ENCODE measurements around the gene PRDM2. TPM values are rescaled to one million over a fixed set of nuclear protein-coding genes. Genes with fewer than 3 reads are reported as not detected.

PRDM2 gene
- total RNA-seq, 3 donors from 2014 or later = 34.7 to 56.1 (median 39.8) TPM

DNA sequence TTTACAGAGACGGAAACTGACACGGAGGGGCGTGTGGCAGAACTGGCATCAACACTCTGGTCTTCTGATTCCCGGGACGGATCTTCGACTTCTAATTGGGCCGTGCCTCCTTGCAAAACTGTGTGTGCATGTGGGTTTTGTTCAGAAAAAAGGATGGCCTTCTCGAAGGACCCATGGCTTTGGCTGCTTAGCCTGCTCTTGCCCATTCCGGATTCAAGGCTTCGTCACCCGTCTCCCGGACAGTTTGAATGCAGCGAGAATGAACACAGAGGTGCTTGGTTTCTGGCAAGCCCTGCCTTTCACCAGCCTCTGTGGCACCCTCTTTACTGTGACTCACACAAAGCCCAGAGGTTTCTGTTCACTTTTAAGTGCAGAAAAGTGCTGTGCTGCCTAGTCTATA lies 120.1 kb downstream of the PRDM2 start:
- ATAC-seq = no peak
- H3K36me3 ChIP-seq (ENCODE audit: low read depth) = no peaks in the 10 kb centered on the region

DNA sequence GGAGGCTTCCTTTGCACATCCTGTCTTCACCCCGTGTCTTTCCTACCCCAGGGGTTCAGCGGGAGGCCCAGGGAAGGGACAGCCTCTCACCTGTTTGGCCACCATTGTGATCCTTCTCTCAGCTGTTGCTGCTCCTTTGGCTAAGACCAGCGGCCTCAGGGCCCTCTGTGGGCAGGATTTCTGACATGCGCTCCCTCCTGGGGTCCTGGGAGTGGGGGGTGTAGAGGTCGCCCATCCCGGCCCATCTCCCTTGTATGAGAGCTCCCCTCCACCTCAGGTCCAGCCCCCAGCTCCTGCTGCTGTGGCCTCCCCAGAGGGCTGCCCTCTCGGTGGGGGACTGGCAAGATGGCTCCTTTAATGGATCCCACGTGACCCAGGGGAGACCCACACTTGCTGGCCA lies 120.5 kb downstream of the PRDM2 start:
- H3K9me3 ChIP-seq = no peaks in the 10 kb centered on the region
- H3K4me1 ChIP-seq (ENCODE audit: low read depth) = no peaks in the 10 kb centered on the region
- no peaks in the 10 kb centered on the region for H3K36me3 ChIP-seq (ENCODE audit: low read depth)
- DNase-seq = no peak
- intact Hi-C loops (cut with DNase I, micrococcal nuclease) = no loop called here
- TF ChIP-seq, protein P1, sequence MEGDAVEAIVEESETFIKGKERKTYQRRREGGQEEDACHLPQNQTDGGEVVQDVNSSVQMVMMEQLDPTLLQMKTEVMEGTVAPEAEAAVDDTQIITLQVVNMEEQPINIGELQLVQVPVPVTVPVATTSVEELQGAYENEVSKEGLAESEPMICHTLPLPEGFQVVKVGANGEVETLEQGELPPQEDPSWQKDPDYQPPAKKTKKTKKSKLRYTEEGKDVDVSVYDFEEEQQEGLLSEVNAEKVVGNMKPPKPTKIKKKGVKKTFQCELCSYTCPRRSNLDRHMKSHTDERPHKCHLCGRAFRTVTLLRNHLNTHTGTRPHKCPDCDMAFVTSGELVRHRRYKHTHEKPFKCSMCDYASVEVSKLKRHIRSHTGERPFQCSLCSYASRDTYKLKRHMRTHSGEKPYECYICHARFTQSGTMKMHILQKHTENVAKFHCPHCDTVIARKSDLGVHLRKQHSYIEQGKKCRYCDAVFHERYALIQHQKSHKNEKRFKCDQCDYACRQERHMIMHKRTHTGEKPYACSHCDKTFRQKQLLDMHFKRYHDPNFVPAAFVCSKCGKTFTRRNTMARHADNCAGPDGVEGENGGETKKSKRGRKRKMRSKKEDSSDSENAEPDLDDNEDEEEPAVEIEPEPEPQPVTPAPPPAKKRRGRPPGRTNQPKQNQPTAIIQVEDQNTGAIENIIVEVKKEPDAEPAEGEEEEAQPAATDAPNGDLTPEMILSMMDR (IDR thresholded peaks at IDR 0.05) = no peak
- ATAC-seq = no peak
- H3K4me3 ChIP-seq = no peak overlapping the region

More for the DNA sequence above, 120.1 kb downstream of the PRDM2 start:
- no peak overlapping the region for H3K4me3 ChIP-seq
- H3K4me1 ChIP-seq (ENCODE audit: low read depth) = no peaks in the 10 kb centered on the region
- H3K9me3 ChIP-seq = no peaks in the 10 kb centered on the region
- TF ChIP-seq, protein P1 (IDR thresholded peaks at IDR 0.05) = no peak
- intact Hi-C loops (cut with DNase I, micrococcal nuclease) = no loop called here
- DNase-seq = no peak

DNA sequence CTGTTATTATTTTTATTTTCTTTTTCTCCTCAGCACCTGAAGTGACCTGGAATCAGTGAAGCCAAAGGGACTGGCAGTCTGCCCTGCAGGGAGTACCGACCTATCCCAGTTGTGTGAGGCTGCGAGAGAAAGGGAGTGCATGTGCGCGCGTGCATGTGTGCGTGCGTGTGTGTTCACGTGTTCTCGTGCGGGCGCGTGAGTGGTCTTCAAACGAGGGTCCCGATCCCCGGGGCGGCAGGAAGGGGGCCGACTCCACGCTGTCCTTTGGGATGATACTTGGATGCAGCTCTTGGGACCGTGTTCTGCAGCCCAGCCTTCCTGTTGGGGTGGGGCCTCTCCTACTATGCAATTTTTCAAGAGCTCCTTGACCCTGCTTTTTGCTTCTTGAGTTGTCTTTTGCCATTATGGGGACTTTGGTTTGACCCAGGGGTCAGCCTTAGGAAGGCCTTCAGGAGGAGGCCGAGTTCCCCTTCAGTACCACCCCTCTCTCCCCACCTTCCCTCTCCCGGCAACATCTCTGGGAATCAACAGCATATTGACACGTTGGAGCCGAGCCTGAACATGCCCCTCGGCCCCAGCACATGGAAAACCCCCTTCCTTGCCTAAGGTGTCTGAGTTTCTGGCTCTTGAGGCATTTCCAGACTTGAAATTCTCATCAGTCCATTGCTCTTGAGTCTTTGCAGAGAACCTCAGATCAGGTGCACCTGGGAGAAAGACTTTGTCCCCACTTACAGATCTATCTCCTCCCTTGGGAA lies 123.3 kb downstream of the PRDM2 start:
- ATAC-seq = no peak
- Histone ChIP-seq H3K9me3 (no peaks in the 10 kb centered on the region), H3K4me3 (no peak overlapping the region), H3K36me3 (ENCODE audit: low read depth) (no peaks in the 10 kb centered on the region), H3K4me1 (ENCODE audit: low read depth) (no peaks in the 10 kb centered on the region)
- TF ChIP-seq, protein P1 (IDR thresholded peaks at IDR 0.05) = no peak
- intact Hi-C loops (cut with DNase I, micrococcal nuclease) = no loop called here
- DNase-seq = no peak

DNA sequence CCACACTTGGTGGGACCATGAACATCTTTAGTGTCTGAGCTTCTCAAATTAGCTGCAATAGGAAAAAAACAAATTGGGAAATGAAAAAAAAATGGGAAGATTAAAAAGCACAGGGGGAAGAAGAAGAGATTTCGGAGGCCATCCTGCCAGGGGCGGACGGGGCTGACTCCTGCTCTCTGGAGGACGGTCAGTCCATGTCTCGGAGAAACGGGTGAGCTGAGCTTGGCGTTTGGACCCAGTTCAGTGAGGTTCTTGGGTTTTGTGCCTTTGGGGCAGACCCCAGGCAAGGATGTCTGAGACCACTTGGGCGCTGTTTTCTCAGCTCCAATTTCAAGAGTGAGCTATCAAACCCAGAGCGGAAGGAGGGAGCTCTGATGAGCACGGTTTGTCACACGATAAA lies 123.9 kb downstream of the PRDM2 start:
- H3K9me3 ChIP-seq = no peaks in the 10 kb centered on the region
- H3K4me1 ChIP-seq (ENCODE audit: low read depth) = no peaks in the 10 kb centered on the region
- no peaks in the 10 kb centered on the region for H3K36me3 ChIP-seq (ENCODE audit: low read depth)
- H3K4me3 ChIP-seq = no peak overlapping the region
- intact Hi-C loops (cut with DNase I, micrococcal nuclease) = no loop called here
- TF ChIP-seq, protein P1 (IDR thresholded peaks at IDR 0.05) = no peak
- no peak for DNase-seq
- ATAC-seq = no peak

DNA sequence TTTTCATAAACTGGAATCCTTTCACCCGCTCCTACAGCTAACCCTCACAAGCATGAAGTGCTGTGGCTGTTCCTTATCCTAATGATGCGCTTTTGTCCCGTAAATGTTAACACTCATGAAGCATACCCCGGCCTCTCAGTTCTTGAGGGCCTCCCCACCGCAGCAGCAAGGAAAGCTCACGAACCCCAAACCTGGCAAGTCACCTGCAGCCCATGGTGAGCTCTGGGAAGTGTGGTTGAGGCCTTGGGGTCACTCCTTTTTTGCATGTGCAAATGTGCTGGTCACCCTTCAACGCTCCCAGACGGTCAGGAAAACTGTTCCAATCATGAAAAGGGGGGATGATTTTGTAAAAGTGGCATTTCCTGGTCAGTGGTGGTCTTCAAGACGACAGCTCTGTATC lies 124.6 kb downstream of the PRDM2 start:
- Histone ChIP-seq H3K4me3 (no peak overlapping the region), H3K9me3 (no peaks in the 10 kb centered on the region), H3K4me1 (ENCODE audit: low read depth) (no peaks in the 10 kb centered on the region), H3K36me3 (ENCODE audit: low read depth) (no peaks in the 10 kb centered on the region)
- DNase-seq = no peak
- intact Hi-C loops (cut with DNase I, micrococcal nuclease) = no loop called here
- TF ChIP-seq, protein P1 (IDR thresholded peaks at IDR 0.05) = no peak
- ATAC-seq = no peak
